ENCODE results near the gene WIPI1. TPM values are rescaled to one million over a fixed set of nuclear protein-coding genes. Genes with fewer than 3 reads are reported as not detected.
A peak's percentile ranks its signal among the peaks of the same experiment; 100 is the strongest.

WIPI1 gene
- total and polyA plus RNA-seq, 7 donors, result 80.3 to 197 (median 136) TPM

GRCh38 chr17:68441070-68441770 lies 16.1 kb downstream of the WIPI1 start:
- WGBS, 3 donors, result 61 to 67% (median 64%) methylated on average over 14 of the region's 14 CpGs
- TF ChIP-seq, protein P1, sequence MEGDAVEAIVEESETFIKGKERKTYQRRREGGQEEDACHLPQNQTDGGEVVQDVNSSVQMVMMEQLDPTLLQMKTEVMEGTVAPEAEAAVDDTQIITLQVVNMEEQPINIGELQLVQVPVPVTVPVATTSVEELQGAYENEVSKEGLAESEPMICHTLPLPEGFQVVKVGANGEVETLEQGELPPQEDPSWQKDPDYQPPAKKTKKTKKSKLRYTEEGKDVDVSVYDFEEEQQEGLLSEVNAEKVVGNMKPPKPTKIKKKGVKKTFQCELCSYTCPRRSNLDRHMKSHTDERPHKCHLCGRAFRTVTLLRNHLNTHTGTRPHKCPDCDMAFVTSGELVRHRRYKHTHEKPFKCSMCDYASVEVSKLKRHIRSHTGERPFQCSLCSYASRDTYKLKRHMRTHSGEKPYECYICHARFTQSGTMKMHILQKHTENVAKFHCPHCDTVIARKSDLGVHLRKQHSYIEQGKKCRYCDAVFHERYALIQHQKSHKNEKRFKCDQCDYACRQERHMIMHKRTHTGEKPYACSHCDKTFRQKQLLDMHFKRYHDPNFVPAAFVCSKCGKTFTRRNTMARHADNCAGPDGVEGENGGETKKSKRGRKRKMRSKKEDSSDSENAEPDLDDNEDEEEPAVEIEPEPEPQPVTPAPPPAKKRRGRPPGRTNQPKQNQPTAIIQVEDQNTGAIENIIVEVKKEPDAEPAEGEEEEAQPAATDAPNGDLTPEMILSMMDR (IDR thresholded peaks at IDR 0.05), result no peak
- intact Hi-C loops (cut with DNase I), result no loop called here
- Histone ChIP-seq H3K27ac (peak overlapping the region; percentile 82), H3K36me3 (ENCODE audit: insufficient read depth in 1 of 2, low read depth in 1 of 2) (peaks cover 6 to 54% of the 10 kb centered on the region in 2 donors), H3K9me3 (no peaks in the 10 kb centered on the region), H3K27me3 (ENCODE audit: insufficient read depth in 3 of 3, low read length in 2 of 3) (no peaks in the 10 kb centered on the region), H3K4me1 (peaks cover 58% of the 10 kb centered on the region), H3K4me3 (no peak overlapping the region)
- ATAC-seq (no peak), DNase-seq (no peak)

- H3K27ac ChIP-seq, result peak overlapping the region; percentile 82
- H3K4me1 ChIP-seq, result peaks cover 65% of the 10 kb centered on the region
- H3K9me3 ChIP-seq, result no peaks in the 10 kb centered on the region
- H3K27me3 ChIP-seq (ENCODE audit: insufficient read depth in 3 of 3, low read length in 2 of 3), result no peaks in the 10 kb centered on the region
- DNase-seq (no peak), ATAC-seq (no peak)
- intact Hi-C loops (cut with DNase I), result no loop called here
- no peak overlapping the region for H3K4me3 ChIP-seq
- TF ChIP-seq, protein P1 (IDR thresholded peaks at IDR 0.05), result no peak
- peaks cover 6 to 51% of the 10 kb centered on the region in 2 donors for H3K36me3 ChIP-seq (ENCODE audit: insufficient read depth in 1 of 2, low read depth in 1 of 2)
- 31 to 42% (median 37%) methylated on average over 2 of the region's 2 CpGs for WGBS, 3 donors
Observed at GRCh38 chr17:68440526-68440925, 16.8 kb downstream of the WIPI1 start.

- no peak for ATAC-seq
- no peak for DNase-seq
- H3K36me3 ChIP-seq (ENCODE audit: insufficient read depth in 1 of 2, low read depth in 1 of 2), result peaks cover 6 to 53% of the 10 kb centered on the region in 2 donors
- H3K27me3 ChIP-seq (ENCODE audit: insufficient read depth in 3 of 3, low read length in 2 of 3), result no peaks in the 10 kb centered on the region
- peak overlapping the region; percentile 82 for H3K27ac ChIP-seq
- peaks cover 65% of the 10 kb centered on the region for H3K4me1 ChIP-seq
- TF ChIP-seq, protein P1 (IDR thresholded peaks at IDR 0.05), result no peak
- no peaks in the 10 kb centered on the region for H3K9me3 ChIP-seq
- intact Hi-C loops (cut with DNase I), result loop anchor here in 1 of 2 donors (10.0 kb wide), 1 partner anchor 175 kb away; no protein-coding TSS in a partner anchor
- no peak overlapping the region for H3K4me3 ChIP-seq
- WGBS, 3 donors, result 49 to 72% (median 55%) methylated on average over 8 of the region's 8 CpGs
Observed at GRCh38 chr17:68439656-68440290, 17.5 kb downstream of the WIPI1 start.

- Histone ChIP-seq H3K4me1 (peaks cover 62% of the 10 kb centered on the region), H3K36me3 (ENCODE audit: insufficient read depth in 1 of 2, low read depth in 1 of 2) (peaks cover 6 to 54% of the 10 kb centered on the region in 2 donors), H3K9me3 (no peaks in the 10 kb centered on the region), H3K27ac (peak overlapping the region; percentile 87), H3K4me3 (no peak overlapping the region), H3K27me3 (ENCODE audit: insufficient read depth in 3 of 3, low read length in 2 of 3) (no peaks in the 10 kb centered on the region)
- intact Hi-C loops (cut with DNase I), result loop anchor here (2.0 to 10.0 kb wide), 3 partner anchors 25 to 175 kb away; no protein-coding TSS in a partner anchor
- 53 to 57% (median 56%) methylated on average over 14 of the region's 14 CpGs for WGBS, 3 donors
- TF ChIP-seq, protein P1 (IDR thresholded peaks at IDR 0.05), result no peak
- DNase-seq (no peak), ATAC-seq (no peak)
Observed at GRCh38 chr17:68437979-68438822, 19.1 kb downstream of the WIPI1 start.

All from psoas muscle (tissue), 8 donors.